ENCODE measurements around the gene JOSD1. TPM values are rescaled to one million over a fixed set of nuclear protein-coding genes. Genes with fewer than 3 reads are reported as not detected.
"Not testable (repeated sequence)": the region's sequence is repeated elsewhere in the genome, so short reads cannot be mapped to it uniquely, and the experiment has no call there.

Gene JOSD1
- total RNA-seq, 1 donor from 2014 or later: 40.6 TPM

DNA sequence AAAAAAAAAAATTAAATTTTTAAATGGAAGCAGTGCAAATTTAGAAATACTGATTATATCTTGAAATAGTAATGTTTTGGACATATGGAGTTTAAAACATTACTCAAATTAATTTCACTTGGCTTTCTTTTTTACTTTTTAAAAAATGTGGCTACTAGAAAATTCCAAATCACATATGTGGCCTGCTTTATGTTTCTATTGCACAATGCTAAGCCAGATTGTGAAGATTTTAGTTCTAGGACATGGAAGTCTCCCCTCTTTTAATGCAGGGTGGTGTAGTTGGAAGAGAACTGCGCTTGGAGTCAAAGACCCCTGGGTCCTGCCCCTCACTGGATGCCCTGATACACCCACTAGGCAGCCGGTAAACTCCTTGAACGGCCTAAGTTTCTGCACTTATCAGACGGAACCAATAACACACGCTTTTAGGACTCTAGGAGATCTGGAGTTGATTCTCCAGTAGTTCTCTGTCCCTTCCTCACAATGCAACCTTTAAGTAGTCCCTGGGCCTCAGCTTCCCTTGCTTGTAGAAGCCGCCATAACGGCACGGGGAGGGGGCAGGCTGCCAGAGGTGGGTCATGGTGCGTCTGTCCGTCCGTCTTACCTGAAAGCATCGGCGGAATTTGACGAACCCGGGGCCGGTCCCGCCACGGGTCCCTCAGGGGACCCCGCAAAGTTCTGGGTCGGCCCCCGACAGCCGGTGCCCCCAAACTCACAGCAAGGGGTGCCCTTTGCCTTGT lies 45.1 kb downstream of the JOSD1 start:
- Mint-ChIP-seq H3K27ac (peak overlapping the region; percentile 100), H3K9me3 (ENCODE audit: low read depth) (no peaks in the 10 kb centered on the region), H3K27me3 (no peaks in the 10 kb centered on the region), H3K4me1 (ENCODE audit: low read depth) (peaks cover 10% of the 10 kb centered on the region), H3K36me3 (ENCODE audit: insufficient read depth) (peaks cover 6% of the 10 kb centered on the region), H3K4me3 (ENCODE audit: low read depth) (peak overlapping the region; percentile 94)
- TF ChIP-seq, protein P1, sequence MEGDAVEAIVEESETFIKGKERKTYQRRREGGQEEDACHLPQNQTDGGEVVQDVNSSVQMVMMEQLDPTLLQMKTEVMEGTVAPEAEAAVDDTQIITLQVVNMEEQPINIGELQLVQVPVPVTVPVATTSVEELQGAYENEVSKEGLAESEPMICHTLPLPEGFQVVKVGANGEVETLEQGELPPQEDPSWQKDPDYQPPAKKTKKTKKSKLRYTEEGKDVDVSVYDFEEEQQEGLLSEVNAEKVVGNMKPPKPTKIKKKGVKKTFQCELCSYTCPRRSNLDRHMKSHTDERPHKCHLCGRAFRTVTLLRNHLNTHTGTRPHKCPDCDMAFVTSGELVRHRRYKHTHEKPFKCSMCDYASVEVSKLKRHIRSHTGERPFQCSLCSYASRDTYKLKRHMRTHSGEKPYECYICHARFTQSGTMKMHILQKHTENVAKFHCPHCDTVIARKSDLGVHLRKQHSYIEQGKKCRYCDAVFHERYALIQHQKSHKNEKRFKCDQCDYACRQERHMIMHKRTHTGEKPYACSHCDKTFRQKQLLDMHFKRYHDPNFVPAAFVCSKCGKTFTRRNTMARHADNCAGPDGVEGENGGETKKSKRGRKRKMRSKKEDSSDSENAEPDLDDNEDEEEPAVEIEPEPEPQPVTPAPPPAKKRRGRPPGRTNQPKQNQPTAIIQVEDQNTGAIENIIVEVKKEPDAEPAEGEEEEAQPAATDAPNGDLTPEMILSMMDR (IDR thresholded peaks at IDR 0.05; ENCODE audit: unreplicated experiment): no peak
- no peak for DNase-seq (ENCODE audit: low spot score, unreplicated experiment)

DNA sequence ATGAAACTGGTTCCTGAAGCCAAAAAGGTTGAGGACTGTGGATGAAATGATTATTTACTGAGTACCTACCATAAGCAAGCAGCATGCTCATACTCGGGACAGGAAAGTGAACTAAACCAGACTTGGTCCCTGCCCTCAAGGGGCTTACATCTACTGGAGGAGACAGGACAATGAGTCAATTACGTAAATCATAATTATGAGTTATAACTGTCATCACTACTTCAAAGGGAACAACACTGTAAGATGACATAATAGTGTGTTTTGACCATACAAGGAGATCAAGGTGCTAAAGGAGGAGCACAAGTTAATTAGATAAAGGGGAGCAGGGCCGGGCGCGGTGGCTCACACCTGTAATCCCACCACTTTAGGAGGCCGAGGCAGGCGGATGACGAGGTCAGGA lies 47.0 kb downstream of the JOSD1 start:
- H3K4me1 Mint-ChIP-seq (ENCODE audit: low read depth): peaks cover 10% of the 10 kb centered on the region
- TF ChIP-seq, protein P1 (IDR thresholded peaks at IDR 0.05; ENCODE audit: unreplicated experiment): no peak
- H3K4me3 Mint-ChIP-seq (ENCODE audit: low read depth): peak overlapping the region; percentile 45
- no peak for DNase-seq (ENCODE audit: low spot score, unreplicated experiment)
- no peaks in the 10 kb centered on the region for H3K9me3 Mint-ChIP-seq (ENCODE audit: low read depth)
- H3K27me3 Mint-ChIP-seq: no peaks in the 10 kb centered on the region
- H3K27ac Mint-ChIP-seq: no peak overlapping the region
- peaks cover 9% of the 10 kb centered on the region for H3K36me3 Mint-ChIP-seq (ENCODE audit: insufficient read depth)

DNA sequence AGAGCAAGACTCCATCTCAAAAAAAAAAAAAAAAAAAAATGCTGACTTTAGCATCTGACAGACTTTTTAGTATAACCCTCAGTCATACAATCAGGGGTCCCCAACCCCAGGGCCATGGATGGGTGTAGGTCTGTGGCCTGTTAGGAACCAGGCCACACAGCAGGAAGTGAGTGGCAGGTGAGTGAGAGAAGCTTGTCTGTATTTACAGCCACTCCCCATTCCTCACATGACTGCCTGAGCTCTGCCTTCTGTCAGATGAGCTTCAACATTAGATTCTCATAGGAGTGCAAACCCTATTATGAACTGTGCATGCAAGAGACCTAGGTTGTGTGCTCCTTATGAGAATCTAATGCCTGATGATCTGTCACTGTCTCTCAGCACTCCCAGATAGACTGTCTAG lies 47.9 kb downstream of the JOSD1 start:
- DNase-seq (ENCODE audit: low spot score, unreplicated experiment): no peak
- Mint-ChIP-seq H3K27ac (no peak overlapping the region), H3K27me3 (no peaks in the 10 kb centered on the region), H3K36me3 (ENCODE audit: insufficient read depth) (peaks cover 11% of the 10 kb centered on the region), H3K4me3 (ENCODE audit: low read depth) (no peak overlapping the region), H3K9me3 (ENCODE audit: low read depth) (no peaks in the 10 kb centered on the region), H3K4me1 (ENCODE audit: low read depth) (peaks cover 9% of the 10 kb centered on the region)
- TF ChIP-seq, protein P1 (IDR thresholded peaks at IDR 0.05; ENCODE audit: unreplicated experiment): no peak

DNA sequence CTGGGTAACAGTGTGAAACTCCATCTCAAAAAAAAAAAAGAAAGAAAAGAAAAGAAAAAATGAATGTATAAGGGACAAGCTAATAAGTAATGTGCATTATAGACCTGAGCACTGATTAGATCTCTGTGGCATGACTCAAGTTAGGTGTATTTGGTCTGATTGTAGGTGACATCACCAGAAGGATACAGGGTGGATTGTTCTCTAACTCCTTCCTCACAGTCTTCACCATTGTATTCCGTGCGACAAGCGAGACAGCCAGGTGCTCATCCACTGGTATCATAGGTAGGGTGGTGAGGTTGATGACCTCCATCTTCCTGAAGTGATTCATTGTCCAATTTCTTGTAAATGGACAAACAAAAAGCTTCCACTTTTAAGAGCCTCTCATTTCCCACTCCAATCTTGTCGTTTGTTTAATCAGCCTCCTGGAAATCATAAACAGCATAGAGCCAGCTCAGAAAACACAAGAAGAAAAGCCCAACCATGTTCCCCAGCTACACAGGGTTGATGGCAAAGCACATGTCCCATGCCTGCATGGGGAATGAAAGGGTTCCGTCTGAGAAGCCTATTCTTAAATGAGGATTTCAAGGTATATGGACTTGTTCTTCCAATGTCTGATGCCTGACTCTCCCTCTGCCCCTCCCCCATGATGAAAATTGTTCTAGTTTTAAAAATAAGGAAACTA lies 50.8 kb downstream of the JOSD1 start:
- Mint-ChIP-seq H3K36me3 (ENCODE audit: insufficient read depth) (peaks cover 19% of the 10 kb centered on the region), H3K27ac (no peak overlapping the region), H3K4me1 (ENCODE audit: low read depth) (no peaks in the 10 kb centered on the region), H3K4me3 (ENCODE audit: low read depth) (no peak overlapping the region), H3K9me3 (ENCODE audit: low read depth) (no peaks in the 10 kb centered on the region), H3K27me3 (no peaks in the 10 kb centered on the region)
- TF ChIP-seq, protein P1 (IDR thresholded peaks at IDR 0.05; ENCODE audit: unreplicated experiment): no peak
- DNase-seq (ENCODE audit: low spot score, unreplicated experiment): no peak

DNA sequence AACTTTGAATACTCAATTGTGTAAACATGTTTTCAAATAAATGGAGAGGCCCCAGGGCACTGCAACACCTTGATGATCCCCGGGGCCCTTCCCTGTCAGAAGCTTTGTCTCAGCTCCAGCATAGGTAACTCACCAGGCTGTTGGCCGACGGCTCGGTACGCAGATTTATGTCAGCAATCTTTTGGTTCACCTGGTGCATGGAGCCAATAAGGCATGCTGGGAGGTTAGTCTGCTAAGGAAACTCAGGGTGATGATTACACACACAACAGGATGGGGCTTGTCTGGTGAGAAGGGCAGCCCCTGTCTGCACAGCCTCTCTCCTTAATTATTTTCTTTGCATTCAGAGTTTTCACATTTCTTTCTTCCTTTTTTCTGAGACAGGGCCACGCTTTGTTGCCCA lies 55.3 kb downstream of the JOSD1 start:
- no peak overlapping the region for H3K4me3 Mint-ChIP-seq (ENCODE audit: low read depth)
- H3K4me1 Mint-ChIP-seq (ENCODE audit: low read depth): no peaks in the 10 kb centered on the region
- H3K9me3 Mint-ChIP-seq (ENCODE audit: low read depth): no peaks in the 10 kb centered on the region
- no peak for DNase-seq (ENCODE audit: low spot score, unreplicated experiment)
- TF ChIP-seq, protein P1 (IDR thresholded peaks at IDR 0.05; ENCODE audit: unreplicated experiment): no peak
- H3K27me3 Mint-ChIP-seq: no peaks in the 10 kb centered on the region
- H3K27ac Mint-ChIP-seq: no peak overlapping the region
- H3K36me3 Mint-ChIP-seq (ENCODE audit: insufficient read depth): peaks cover 24% of the 10 kb centered on the region

DNA sequence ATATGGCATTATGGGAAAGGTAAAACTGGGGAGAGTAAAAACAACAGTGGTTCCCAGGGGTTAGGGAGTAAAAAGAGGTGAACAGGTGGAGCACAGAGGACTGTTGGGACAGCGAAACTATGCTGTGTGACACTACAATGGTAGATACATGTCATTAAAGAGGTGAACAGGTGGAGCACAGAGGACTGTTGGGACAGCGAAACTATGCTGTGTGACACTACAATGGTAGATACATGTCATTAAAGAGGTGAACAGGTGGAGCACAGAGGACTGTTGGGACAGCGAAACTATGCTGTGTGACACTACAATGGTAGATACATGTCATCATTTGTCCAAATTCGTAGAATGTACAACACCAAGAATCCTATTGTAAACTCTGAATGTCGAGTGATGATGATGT lies 56.5 kb downstream of the JOSD1 start:
- not testable (repeated sequence) for DNase-seq (ENCODE audit: low spot score, unreplicated experiment); H3K27me3 Mint-ChIP-seq; H3K4me1 Mint-ChIP-seq (ENCODE audit: low read depth); H3K4me3 Mint-ChIP-seq (ENCODE audit: low read depth); H3K9me3 Mint-ChIP-seq (ENCODE audit: low read depth); H3K27ac Mint-ChIP-seq
- peaks cover 26% of the 10 kb centered on the region for H3K36me3 Mint-ChIP-seq (ENCODE audit: insufficient read depth)
